ENCODE measurements around the gene PRKCA. TPM values are rescaled to one million over a fixed set of nuclear protein-coding genes. Genes with fewer than 3 reads are reported as not detected.

The PRKCA gene
- total and polyA plus RNA-seq, 12 donors, result 1.6 to 27.6 (median 10.5) TPM

GRCh38 chr17:66337268-66337667, 34.9 kb downstream of the PRKCA start:
- ATAC-seq (no peak), DNase-seq (no peak)
- intact Hi-C loops (cut with DNase I), result no loop called here
- 89 to 91% methylated on average over 6 of the region's 6 CpGs for WGBS, 2 donors
- no peak for TF ChIP-seq CTCF (IDR thresholded peaks at IDR 0.05)
- no peak overlapping the region for H3K4me3 ChIP-seq
- no peaks in the 10 kb centered on the region for H3K36me3 ChIP-seq
- H3K27me3 ChIP-seq, result no peaks in the 10 kb centered on the region
- H3K9me3 ChIP-seq, result no peaks in the 10 kb centered on the region
- no peak overlapping the region for H3K27ac ChIP-seq
- H3K4me1 ChIP-seq, result peaks cover 4 to 35% (median 24%) of the 10 kb centered on the region in 9 donors

- Histone ChIP-seq H3K27ac (no peak overlapping the region), H3K27me3 (no peaks in the 10 kb centered on the region), H3K9me3 (no peaks in the 10 kb centered on the region), H3K4me1 (peaks cover 4 to 35% (median 24%) of the 10 kb centered on the region in 9 donors), H3K36me3 (no peaks in the 10 kb centered on the region), H3K4me3 (no peak overlapping the region)
- TF ChIP-seq CTCF (IDR thresholded peaks at IDR 0.05), result no peak
- intact Hi-C loops (cut with DNase I), result no loop called here
- 70 to 75% methylated on average over 6 of the region's 6 CpGs for WGBS, 2 donors
- DNase-seq, result peak in 1 of 2 donors; percentile 11
- peak in 5 of 8 donors; percentile 46 to 62 (median 53) for ATAC-seq
Observed at GRCh38 chr17:66337866-66338485, 35.6 kb downstream of the PRKCA start.

GRCh38 chr17:66338937-66339336, 36.5 kb downstream of the PRKCA start:
- intact Hi-C loops (cut with DNase I), result no loop called here
- peaks cover 4 to 35% (median 24%) of the 10 kb centered on the region in 9 donors for H3K4me1 ChIP-seq
- WGBS, 2 donors, result 37 to 43% methylated on average over 4 of the region's 4 CpGs
- peak overlapping the region in 1 of 10 donors; percentile 3 for H3K4me3 ChIP-seq
- DNase-seq, result no peak
- no peaks in the 10 kb centered on the region for H3K27me3 ChIP-seq
- H3K36me3 ChIP-seq, result no peaks in the 10 kb centered on the region
- no peak for TF ChIP-seq CTCF (IDR thresholded peaks at IDR 0.05)
- peak overlapping the region in 3 of 10 donors; percentile 26 to 40 (median 28) for H3K27ac ChIP-seq
- no peaks in the 10 kb centered on the region for H3K9me3 ChIP-seq
- peak in 3 of 8 donors; percentile 46 to 74 (median 54) for ATAC-seq

GRCh38 chr17:66339561-66339960, 37.1 kb downstream of the PRKCA start:
- no peak for TF ChIP-seq CTCF (IDR thresholded peaks at IDR 0.05)
- peak overlapping the region in 1 of 10 donors; percentile 3 for H3K4me3 ChIP-seq
- intact Hi-C loops (cut with DNase I), result no loop called here
- ATAC-seq (no peak), DNase-seq (no peak)
- no peaks in the 10 kb centered on the region for H3K36me3 ChIP-seq
- WGBS, 2 donors, result 40 to 67% methylated on average over 1 of the region's 1 CpG
- no peaks in the 10 kb centered on the region for H3K27me3 ChIP-seq
- H3K9me3 ChIP-seq, result no peaks in the 10 kb centered on the region
- peaks cover 4 to 35% (median 24%) of the 10 kb centered on the region in 9 donors for H3K4me1 ChIP-seq
- H3K27ac ChIP-seq, result peak overlapping the region in 3 of 10 donors; percentile 26 to 40 (median 28)

All from heart right ventricle (tissue), 16 donors.